Breast epithelium (tissue), 4 donors: Measurements from ENCODE around the gene OR2Y1. TPM values are rescaled to one million over a fixed set of nuclear protein-coding genes. Genes with fewer than 3 reads are reported as not detected.
"Not testable (repeated sequence)": the region's sequence is repeated elsewhere in the genome, so short reads cannot be mapped to it uniquely, and the experiment has no call there.

Experiments
- DNase-seq, 2 donors: peaks; one replicate each; pipeline ENCODE4 v3.0.0-alpha.2; 2019; ENCODE audit warnings: low spot score in 2 of 2
- H3K27ac ChIP-seq, 2 donors: fragments of 200-600 bp; sonication (generic) in 1 of 2; one replicate each; pipeline ENCODE4 v1.5.1; 2016 to 2019; ENCODE audit warnings: mild to moderate bottlenecking in 1 of 2
- H3K27me3 ChIP-seq, 2 donors: fragments of 200-600 bp; sonication (generic) in 1 of 2; one replicate each; pipeline versions ENCODE4 v1.5.1 to v1.6.0; 2017 to 2019; ENCODE audit warnings: control low read depth in 1 of 2, mild to moderate bottlenecking in 1 of 2
- H3K36me3 ChIP-seq: fragments of 200-600 bp; one replicate; pipeline ENCODE4 v1.5.1; 2019
- H3K4me1 ChIP-seq, 2 donors: fragments of 200-600 bp; sonication (generic); one replicate each; pipeline ENCODE4 v1.5.1; 2016 to 2019; ENCODE audit warnings: control low read depth in 1 of 2
- H3K4me3 ChIP-seq, 3 donors: fragments of 200-600 bp; sonication (generic); 1 replicate in 2 of 3; 2 replicates in 1 of 3; pipeline ENCODE4 v1.5.1; 2016 to 2019; ENCODE audit warnings: mild to moderate bottlenecking in 3 of 3, moderate library complexity in 2 of 3
- H3K9me3 ChIP-seq, 2 donors: fragments of 200-600 bp; sonication (generic) in 1 of 2; one replicate each; pipeline ENCODE4 v1.5.1; 2016 to 2019; ENCODE audit warnings: control low read depth in 1 of 2
- CTCF ChIP-seq, 3 donors: fragments of 450-650 bp; IDR thresholded peaks; one replicate each; pipeline ENCODE4 v1.5.1; 2016 to 2017; ENCODE audit warnings: antibody characterized with exemption in 3 of 3, mild to moderate bottlenecking in 3 of 3, moderate library complexity in 3 of 3
- POLR2A ChIP-seq: fragments of 450-650 bp; IDR thresholded peaks from one replicate; pipeline ENCODE4 v1.6.1; 2016; ENCODE audit warnings: antibody characterized with exemption, mild to moderate bottlenecking, moderate library complexity
- POLR2AphosphoS5 ChIP-seq, 3 donors: sonication (generic); formaldehyde crosslinking; IDR thresholded peaks; one replicate each; pipeline ENCODE4 v1.6.1; 2017; ENCODE audit warnings: antibody characterized with exemption in 3 of 3
- intact Hi-C: fragments of 100-400 bp; cut with DNase I; formaldehyde crosslinking; loops from one replicate; pipeline ENCODE4 v1.15.1; 2023; ENCODE audit warnings: low total_unique reads
- total RNA-seq, 3 donors: library from RNA; depleted of rRNA; stranded (reverse); fragments of >200 nt; gene quantifications; one replicate each; pipeline ENCODE4 v1.1.0, GENCODE V29; 2016

OR2Y1 gene
- total RNA-seq, result not detected

- Histone ChIP-seq H3K27ac (no peak within 1 kb of the TSS), H3K27me3 (peaks cover 0 to 24% of the 10 kb centered on the region in 2 donors), H3K4me3 (no peak within 1 kb of the TSS), H3K4me1 (no peaks in the 10 kb centered on the region), H3K9me3 (no peaks in the 10 kb centered on the region), H3K36me3 (no peaks in the 10 kb centered on the region)
- TF ChIP-seq CTCF (IDR thresholded peaks at IDR 0.05) (no peak), POLR2AphosphoS5 (IDR thresholded peaks at IDR 0.05) (no peak), POLR2A (no peak)
- intact Hi-C loops, result loop anchor here (10.0 kb wide), 1 partner anchor 295 kb away; no protein-coding TSS in a partner anchor
- DNase-seq, result no peak
Measured at GRCh38 chr5:180739958-180740357, at the start of gene OR2Y1. OR2Y1 (minus strand) TSS chr5:180740058; CDS start chr5:180740058, 0 bp downstream.

GRCh38 chr5:180788651-180789410, 49.0 kb upstream of the OR2Y1 start:
- peaks cover 20 to 23% of the 10 kb centered on the region in 2 donors for H3K4me1 ChIP-seq
- intact Hi-C loops, result loop anchor here (10.0 kb wide), 1 partner anchor 76 kb away; the partner anchor contains the start of gene ZFP62
- H3K4me3 ChIP-seq, H3K27me3 ChIP-seq, DNase-seq, H3K9me3 ChIP-seq, H3K27ac ChIP-seq, H3K36me3 ChIP-seq: not testable (repeated sequence)

- Histone ChIP-seq H3K36me3 (no peaks in the 10 kb centered on the region), H3K4me3 (no peak overlapping the region), H3K27me3 (no peaks in the 10 kb centered on the region), H3K4me1 (peaks cover 20 to 23% of the 10 kb centered on the region in 2 donors), H3K9me3 (no peaks in the 10 kb centered on the region), H3K27ac (peak overlapping the region; percentile 79 to 92)
- intact Hi-C loops, result loop anchor here (10.0 kb wide), 1 partner anchor 77 kb away; the partner anchor contains the start of gene ZFP62
- TF ChIP-seq POLR2AphosphoS5 (IDR thresholded peaks at IDR 0.05), result no peak
- DNase-seq, result no peak
Measured at GRCh38 chr5:180787711-180788431, 48.0 kb upstream of the OR2Y1 start.

- no peak for TF ChIP-seq POLR2AphosphoS5 (IDR thresholded peaks at IDR 0.05)
- TF ChIP-seq CTCF (IDR thresholded peaks at IDR 0.05), result no peak
- intact Hi-C loops, result loop anchor here (10.0 kb wide), 1 partner anchor 78 kb away; the partner anchor contains the start of gene ZFP62
- Histone ChIP-seq H3K36me3 (no peaks in the 10 kb centered on the region), H3K4me3 (no peak overlapping the region), H3K9me3 (no peaks in the 10 kb centered on the region), H3K4me1 (peaks cover 20 to 23% of the 10 kb centered on the region in 2 donors), H3K27me3 (no peaks in the 10 kb centered on the region), H3K27ac (peak overlapping the region; percentile 79 to 92)
- DNase-seq, result no peak
Measured at GRCh38 chr5:180786531-180787398, 46.9 kb upstream of the OR2Y1 start.

GRCh38 chr5:180785794-180786221, 46.0 kb upstream of the OR2Y1 start:
- Histone ChIP-seq H3K36me3 (no peaks in the 10 kb centered on the region), H3K4me1 (peaks cover 20 to 23% of the 10 kb centered on the region in 2 donors), H3K4me3 (peak overlapping the region in 2 of 3 donors; percentile 9 to 32), H3K9me3 (no peaks in the 10 kb centered on the region), H3K27me3 (no peaks in the 10 kb centered on the region), H3K27ac (peak overlapping the region; percentile 79 to 92)
- DNase-seq, result peak in 1 of 2 donors; percentile 74
- TF ChIP-seq CTCF (IDR thresholded peaks at IDR 0.05) (no peak), POLR2A (no peak), POLR2AphosphoS5 (IDR thresholded peaks at IDR 0.05) (peak in 1 of 3 donors; percentile 23)
- intact Hi-C loops, result loop anchor here (10.0 kb wide), 1 partner anchor 79 kb away; the partner anchor contains the start of gene ZFP62
